Measurements from ENCODE around the gene TMEM98.
A peak's percentile ranks its signal among the peaks of the same experiment; 100 is the strongest.
"Not testable (repeated sequence)": the region's sequence is repeated elsewhere in the genome, so short reads cannot be mapped to it uniquely, and the experiment has no call there.

TMEM98 gene, protein sequence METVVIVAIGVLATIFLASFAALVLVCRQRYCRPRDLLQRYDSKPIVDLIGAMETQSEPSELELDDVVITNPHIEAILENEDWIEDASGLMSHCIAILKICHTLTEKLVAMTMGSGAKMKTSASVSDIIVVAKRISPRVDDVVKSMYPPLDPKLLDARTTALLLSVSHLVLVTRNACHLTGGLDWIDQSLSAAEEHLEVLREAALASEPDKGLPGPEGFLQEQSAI

DNA sequence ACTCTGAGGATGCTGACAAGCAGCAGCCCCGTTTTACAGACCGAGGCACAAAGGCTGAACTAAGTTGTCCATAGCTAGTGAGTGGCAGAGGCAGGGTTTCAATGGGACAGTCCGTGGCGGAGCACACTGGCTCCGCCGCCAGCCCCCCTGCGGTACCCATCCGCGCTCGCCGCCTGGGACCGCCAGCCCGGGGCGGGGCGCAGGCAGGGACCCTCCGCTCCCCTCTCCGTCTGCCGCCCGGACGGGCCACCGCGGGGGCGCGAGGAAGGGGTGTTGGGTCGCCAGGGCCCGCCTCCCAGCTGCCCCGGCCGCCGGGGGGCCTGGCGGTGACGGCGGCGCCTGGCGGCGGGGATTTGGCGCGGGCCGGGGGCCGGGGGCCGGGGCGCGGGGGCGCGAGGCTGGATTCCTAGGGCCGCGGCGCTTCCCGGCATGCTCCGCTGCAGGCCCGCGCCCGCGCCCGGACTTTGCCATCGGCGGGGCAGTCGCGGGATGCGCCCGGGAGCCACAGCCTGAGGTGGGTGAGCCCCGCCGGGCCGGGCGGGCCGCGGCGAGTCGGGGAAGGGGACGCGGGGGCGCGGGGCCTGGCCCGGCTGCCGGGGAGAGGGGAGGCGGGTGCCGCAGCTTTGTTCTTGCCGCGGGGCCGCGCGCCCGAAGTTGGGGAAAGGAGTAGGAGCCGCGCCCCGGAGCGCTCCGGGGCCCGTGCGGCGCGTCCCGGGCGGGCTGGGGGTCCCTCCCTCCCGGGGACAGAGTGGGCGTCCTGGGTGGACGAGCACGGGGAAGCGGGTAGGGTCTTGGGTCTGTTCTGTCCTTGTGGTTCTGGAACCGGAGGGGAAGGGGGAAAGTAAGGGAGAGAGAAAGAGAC lies at the start of gene TMEM98:
TSS of gene TMEM98 (plus strand) at position 430 of the 862 bp plus-strand sequence. CDS start 3,376 bp downstream, outside the sequence.
- DNase-seq, result peak; percentile 34

DNA sequence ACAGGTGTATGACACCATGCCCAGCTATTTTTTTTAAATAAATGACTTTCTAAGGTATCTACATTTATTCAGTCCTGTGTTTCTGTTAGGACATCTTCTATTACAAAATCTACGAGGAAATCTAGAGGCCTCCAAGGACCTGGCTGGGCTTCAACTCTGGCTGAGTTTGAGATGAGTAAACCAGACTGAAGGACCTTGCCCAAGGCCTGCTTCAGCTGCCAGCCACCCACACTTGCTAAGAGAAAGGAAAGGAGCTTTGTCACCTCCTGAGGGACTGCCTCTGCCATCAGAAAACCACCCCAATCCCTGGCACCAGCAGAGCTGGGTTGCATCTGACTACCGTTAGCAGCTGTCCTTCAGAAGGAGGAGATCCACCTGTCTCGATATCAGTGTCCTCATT lies 49.7 kb upstream of the TMEM98 start:
- DNase-seq, result no peak

DNA sequence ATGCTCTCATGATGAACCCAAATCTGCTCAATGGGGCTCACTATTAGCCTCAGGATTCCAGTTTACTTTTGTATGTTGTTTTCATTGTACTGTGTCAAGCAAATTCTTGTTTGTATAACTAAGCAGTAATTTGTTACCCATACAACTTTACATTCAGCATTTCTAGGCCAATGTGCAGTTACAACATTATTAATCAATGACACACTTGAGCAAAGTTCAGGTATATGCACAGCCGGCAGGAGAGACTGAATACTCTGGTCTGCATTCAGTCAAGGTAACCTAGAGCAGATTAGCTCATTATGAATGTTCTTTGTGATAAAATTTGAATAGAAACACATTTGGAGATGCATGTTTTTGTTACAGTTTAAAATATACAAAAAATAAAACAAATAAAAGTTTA lies 48.8 kb upstream of the TMEM98 start:
- DNase-seq, result no peak

DNA sequence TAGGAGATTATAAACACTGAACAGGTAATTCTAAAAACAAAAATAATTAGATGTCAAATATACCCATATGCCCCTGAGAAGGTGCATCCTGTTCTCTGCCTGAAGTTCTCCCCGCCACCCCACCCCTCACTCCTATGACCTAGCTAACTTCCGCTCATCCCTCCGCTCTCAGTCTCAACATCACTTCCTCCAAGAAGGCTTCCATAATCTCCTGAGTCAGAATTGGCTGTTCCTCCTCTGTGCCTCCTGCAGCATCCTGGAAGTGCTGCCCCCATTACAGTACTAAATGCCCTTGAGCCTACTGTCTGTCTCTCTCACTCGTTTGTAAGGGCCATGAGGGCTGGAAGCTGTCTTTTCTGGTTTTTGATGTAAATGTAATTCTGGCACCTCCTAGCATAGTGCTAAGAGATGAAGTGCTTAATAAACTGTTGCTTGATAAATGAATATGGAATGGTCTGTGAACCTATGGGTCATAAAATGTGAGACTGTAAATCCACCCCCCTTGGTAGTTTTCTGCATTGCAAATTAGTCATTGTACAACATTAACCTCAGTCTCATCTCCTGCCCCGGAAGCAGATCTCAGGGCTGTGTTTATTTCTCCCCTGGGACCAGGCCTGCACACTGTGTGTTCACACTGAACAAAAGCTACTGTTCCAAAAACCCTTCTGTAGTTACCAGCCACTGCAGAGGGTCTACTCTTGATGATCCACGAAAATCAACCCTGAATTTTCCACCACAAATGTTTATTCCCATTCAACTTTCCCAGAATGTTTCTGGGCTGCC lies 47.1 kb upstream of the TMEM98 start:
- peak; percentile 68 for DNase-seq

DNA sequence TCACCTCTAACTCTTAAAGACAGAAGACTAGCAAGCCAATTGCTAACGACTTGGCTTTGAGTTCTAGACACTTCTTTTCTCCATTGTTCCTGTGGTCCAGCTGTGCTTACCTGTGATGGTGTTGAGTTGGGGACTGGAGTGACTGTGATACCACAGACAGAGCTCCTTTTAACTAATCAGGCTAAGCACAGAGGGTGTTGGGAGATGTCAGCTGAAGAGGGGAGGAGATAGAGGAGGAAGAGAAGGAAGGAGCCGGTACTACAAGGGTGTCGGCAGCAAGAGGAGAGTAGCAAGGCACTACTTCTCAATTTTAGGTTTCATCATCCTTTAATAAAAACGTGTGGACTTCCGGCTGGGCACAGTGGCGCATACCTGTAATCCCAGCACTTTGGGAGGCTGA lies 45.9 kb upstream of the TMEM98 start:
- DNase-seq, result no peak

DNA sequence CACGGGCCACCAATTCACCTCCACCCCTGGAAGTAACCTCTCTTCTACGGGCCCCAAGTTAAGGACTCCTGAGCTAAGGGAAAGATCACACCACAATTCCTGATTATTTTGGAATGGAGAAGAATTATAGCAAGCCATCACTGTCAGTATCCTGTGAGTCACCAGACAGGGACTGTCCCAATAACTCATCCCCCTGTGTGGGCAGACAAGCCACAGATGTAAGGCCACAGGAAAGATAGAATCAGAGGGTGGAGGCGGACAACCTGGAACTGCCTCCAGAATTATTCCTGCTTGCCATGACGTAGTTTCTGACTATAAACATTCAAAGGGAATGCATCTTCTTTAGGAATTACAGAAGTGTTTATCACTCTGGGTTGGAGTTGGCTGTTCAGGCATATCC lies 45.2 kb upstream of the TMEM98 start:
- DNase-seq, result no peak

DNA sequence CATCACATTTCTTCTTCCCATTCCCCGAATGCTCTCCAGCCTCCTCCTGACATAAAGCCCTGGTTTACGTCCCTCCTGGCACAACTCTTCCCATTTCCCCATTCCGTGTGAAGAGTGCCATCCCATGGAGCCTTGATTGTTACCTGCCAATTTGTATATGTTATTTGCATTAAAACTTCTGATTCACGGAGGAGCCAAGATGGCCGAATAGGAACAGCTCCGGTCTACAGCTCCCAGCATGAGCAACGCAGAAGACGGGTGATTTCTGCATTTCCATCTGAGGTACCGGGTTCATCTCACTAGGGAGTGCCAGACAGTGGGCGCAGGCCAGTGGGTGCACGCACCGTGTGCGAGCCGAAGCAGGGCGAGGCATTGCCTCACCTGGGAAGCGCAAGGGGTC lies 41.0 kb upstream of the TMEM98 start:
- DNase-seq, result not testable (repeated sequence)

DNA sequence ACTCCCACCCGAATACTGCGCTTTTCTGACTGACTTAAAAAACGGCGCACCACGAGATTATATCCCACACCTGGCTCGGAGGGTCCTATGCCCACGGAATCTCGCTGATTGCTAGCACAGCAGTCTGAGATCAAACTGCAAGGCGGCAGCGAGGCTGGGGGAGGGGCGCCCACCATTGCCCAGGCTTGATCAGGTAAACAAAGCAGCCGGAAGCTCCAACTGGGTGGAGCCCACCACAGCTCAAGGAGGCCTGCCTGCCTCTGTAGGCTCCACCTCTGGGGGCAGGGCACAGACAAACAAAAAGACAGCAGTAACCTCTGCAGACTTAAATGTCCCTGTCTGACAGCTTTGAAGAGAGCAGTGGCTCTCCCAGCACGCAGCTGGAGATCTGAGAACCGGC lies 40.5 kb upstream of the TMEM98 start:
- DNase-seq, result not testable (repeated sequence)

DNA sequence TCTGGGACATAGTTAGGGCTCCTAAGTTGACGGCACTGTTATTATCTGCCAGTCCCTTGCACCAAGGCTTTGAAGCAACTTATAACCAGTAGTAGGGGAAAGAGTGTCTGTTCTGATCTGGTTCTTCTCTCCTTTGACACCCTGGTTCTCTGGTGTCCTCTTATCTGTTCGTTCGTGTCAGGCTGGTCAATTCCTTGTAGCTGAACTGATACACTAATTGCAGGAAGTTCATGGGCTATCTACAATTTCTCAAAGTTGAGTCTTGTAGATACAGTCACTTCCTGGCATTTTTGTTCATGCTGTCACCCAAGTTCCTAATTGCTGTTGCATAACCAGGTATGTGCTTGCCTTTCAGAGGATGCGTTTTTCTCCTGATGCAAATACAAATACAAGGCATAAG lies 33.7 kb upstream of the TMEM98 start:
- no peak for DNase-seq

DNA sequence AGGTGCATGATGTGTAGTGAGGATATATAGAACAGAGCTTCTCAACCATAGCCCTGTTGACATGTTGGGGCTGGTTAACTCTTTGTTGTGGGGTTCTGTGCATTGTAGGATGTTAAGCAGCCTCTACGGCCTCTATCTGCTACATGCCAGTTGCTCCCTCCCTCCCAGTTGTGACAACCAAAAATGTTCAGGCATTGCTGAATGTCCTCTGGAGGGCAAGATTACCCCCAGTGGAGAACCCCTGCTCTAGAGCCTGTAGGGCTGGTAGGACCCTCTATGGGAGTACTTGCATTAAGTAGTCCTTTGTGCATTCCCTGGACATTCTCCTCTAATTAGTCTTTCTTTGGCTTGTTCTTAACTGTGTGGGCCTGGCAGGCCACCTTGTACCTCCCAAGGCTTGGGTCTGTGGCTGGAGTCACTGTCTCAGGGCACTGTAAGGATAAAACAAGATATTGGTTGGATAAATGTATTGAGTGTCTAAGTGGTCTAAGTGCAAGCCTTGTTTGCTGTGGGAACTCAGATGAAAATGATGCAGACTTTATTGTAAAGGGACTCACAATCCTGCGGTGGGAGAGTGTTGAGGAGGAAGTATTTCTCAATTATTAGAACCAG lies 31.2 kb upstream of the TMEM98 start:
- no peak for DNase-seq

DNA sequence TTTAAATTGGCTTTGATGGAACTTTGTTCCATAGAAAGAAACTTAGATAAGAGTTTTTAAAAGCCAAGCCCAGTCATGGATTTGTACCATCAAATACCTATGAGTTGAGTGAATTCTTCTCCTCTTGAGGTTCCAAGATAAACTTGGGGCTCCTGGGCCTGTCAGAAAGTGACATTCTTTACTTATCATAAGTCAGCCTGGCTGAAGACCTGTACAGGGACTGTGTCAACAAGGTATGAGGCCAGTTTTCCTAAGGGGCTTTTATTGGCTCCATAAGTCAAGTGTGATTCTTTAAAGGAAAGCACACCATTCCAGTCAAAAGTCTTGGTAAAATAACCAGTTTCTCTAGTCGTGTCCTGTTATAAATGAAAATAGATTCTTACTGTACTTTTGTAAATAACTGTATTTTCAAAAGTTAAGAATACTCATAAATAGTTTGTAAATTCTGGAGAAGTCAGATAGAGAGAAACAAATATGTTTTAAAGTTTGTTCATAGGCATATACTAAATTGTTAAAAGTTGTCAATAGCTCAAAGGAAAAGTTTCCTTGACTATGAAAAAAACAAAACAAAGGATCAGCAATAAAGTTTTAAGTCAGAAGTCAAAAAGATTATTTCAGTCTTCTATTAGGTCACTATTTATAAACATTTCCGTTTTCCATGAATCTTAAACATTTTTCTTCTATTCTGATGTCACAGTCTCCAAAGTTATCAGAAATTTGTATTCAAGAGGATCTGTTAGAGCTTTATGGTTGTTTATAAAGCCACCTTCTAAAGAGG lies 28.5 kb upstream of the TMEM98 start:
- DNase-seq, result no peak

DNA sequence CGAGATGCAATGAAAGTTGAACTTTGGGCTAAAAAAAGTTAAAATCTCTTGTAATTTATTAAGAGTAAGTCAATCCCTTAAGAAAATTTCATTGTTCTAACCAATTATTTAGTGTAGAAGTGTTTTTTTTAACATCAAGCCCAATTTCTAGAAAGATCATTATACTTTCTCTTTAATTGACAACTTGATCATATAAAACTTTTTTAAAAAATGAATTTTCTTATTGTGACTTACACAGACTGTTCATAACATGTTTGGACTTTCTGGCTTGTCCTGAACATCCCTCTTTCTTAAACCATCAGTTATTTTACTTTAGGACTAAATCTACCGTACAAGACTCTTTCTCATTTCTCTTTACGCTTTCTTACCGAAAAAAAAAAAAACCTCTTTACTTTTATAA lies 26.2 kb upstream of the TMEM98 start:
- no peak for DNase-seq

DNA sequence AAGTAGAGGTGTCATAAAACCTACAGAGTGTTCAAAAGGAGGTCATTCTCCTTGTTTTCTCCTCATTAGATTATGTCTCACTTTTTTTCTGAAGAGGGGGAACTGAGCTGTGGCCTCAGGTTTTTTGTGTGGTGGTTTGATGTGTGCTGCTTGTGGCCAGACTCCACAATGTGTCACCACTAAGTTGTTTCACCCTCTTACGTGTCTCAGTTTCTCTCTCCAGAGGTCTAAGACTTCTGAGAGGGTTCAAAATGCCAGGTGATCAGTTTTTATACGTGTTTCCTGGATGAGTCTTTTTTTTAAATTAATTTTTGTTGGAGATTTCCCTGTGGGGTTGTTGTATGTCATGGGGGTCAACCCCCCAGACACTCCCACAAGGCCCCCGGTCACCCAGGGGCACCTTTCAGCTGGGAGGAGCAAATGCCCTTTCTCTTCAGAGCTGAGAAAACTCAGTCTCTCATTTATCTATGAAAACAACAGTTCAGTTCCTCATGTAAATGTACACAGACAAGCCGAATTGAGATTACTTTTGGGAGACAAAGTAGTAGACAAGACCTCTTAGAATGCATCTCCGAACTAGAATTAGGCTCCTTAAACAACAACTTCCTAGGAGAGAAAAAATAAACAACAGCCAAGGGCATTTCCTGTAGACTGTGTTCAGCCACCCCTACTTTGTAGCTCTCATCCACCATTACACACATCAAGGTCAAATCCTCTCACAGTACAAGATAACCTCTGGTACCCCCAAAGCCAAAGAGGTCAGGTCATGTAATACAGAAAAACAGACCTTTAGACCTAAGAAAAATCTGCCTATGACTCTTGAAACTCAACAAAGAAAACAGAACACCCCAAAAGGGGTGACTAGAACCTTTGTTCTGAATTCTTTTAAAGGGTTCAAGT lies 23.9 kb upstream of the TMEM98 start:
- no peak for DNase-seq

DNA sequence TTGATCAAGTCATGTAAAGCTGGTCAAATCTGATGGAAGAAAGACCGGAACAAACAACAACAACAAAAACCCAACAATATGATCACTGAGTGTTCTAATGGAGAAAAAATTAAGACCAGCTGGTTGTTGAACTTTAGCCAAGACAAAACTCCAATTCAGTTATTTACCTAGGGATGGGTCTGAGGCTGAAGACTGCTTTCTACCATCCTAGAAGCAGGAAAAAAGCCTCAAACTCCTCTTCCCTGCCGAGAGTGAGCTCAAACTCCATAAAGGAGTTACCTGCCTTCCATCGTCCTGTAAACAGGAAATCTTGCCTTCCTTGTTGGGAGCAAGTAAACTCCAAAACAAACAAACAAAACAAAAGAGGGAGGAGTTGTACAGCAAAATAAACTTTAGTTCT lies 23.1 kb upstream of the TMEM98 start:
- no peak for DNase-seq

DNA sequence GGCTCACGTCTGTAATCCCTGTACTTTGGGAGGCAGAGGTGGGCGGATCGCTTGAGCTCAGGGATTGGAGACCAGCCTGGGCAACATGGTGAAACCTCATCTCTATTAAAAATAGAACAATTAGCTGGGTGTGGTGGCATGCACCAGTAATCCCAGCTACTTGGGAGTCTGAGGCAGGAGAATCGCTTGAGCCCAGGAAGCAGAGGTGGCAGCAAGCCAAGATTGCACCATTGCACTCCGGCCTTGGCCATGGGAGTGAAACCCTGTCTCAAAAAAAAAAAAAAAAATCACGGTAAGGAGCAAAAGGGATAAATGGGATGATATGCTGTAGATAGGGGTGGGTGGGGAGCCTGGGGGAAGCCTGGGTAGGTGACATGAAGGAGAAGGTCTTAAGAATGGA lies 20.4 kb upstream of the TMEM98 start:
- no peak for DNase-seq

DNA sequence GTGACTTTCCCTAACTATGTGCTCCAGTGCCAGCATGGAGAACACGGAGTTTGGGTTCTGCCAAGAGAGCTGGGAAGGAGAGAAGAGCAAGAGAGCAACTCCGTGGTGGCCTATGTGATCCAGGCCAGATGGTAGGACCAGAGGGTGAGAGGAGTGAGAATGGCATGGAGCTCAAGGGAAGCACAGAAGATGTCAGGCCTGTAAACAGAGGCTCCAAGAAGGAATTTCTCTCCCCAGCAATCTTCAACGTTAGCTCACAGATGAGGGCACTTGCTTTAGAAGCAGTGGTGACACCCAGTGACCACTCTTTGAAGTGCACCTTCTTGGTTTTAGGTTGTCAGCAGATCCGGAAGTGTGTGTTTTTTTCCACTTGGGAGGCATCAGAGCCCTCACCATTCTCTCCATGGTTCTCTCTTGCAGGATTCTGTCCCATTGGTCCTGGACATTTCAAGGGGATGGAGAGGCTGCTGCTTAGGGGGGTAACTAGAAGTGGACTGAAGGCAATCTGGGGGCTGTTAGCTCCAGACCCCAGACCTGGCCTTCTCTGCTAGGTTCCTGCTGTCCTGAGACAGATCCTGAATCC lies 18.1 kb upstream of the TMEM98 start:
- peak; percentile 80 for DNase-seq

DNA sequence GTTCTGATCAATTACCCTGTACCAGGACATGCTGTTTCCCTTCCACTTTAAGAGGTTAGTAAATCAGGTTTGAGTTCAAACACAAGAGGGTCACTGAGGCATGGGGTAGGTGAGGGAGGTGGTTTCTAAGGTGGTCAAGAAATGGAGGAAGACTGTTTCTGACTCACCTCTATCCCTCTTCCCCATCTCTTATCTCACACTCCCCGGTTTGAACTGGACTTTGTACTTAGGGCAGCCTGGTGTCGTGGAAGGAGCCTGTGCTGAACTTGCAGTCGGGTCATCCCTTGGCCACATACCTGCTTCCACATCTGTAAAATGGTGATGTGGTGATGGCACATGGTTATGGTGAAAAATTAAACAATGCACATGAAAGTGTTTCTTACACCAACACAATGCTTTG lies 17.2 kb upstream of the TMEM98 start:
- no peak for DNase-seq

DNA sequence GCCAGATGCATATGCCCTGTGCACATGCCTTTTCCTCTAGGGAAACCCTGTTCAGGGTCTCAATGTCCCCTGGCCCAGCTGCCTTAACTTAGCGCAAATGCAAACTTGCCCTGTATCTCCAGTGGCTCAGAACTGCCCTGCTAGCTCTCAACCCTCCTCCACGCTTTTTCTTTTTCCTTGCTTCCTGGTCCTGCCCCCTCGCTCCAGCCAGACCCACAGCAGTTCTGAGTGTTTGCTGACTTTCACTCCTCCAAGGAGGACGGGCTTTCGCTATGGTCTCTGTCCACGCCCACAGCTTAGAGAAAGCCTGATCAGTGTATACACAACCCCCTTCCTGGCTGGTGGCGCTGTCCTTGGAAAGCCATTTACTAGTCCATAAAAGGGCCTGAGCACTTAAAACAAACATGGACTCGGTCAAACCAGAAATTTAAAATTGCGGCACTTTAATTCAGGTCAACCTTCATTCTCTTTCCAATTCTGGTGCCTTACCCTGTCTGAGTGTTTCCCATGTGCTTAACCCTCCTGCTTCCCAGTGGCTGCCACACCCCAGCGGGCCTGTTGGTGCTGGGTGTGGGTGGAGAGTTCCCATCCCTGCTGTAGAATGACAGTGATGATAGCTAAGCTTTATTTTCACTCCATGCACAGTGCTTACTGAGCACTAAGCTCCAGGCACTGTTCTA lies 15.6 kb upstream of the TMEM98 start:
- no peak for DNase-seq

DNA sequence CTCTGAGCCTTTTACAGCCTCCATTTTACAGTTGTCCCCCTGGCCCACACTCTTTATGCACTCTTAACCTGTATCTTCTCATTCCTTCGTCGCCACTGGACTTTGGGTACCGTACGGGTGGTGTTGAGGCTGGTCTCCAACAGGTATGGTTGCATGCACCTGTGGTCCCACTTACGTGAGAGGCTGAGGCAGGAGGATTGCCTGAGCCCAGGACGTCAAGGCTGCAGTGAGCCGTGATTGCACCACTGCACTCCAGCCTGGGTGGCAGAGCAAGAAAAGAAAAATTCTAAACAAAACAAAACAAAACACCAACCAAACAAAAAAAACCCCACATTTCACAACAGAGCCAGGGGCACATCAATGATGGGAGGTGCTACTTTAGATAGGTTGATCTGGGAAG lies 14.4 kb upstream of the TMEM98 start:
- no peak for DNase-seq

DNA sequence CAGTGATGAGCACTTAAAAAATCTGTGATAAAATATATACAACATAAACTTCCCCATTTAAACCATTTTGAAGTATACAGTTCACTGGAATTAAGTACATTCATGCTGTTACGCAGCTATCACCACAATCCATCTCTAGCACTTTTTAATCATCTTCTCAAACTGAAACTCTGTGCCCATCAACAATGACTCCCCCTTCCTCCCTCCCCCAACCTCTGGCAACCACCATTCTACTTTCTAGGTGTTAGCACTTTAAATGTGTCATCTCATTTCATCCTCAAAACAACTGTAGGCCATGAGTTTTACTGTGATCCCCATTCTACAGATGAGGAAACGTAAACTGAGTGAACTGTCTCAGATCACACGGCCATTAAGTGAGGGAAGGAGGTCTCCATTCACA lies 13.8 kb upstream of the TMEM98 start:
- no peak for DNase-seq
